GM12873 (cell line): ENCODE data around the gene COBL.

ENCODE experiments used
- TF ChIP-seq, protein P1 (sequence below): IDR thresholded peaks from 2 replicates; pipeline ENCODE4 v1.5.1; 2012; ENCODE audit warnings: low read depth, mild to moderate bottlenecking, moderate library complexity, low read length, control low read depth; ENCODE audit not compliant: insufficient read depth; ENCODE audit errors: missing control alignments

COBL gene

DNA sequence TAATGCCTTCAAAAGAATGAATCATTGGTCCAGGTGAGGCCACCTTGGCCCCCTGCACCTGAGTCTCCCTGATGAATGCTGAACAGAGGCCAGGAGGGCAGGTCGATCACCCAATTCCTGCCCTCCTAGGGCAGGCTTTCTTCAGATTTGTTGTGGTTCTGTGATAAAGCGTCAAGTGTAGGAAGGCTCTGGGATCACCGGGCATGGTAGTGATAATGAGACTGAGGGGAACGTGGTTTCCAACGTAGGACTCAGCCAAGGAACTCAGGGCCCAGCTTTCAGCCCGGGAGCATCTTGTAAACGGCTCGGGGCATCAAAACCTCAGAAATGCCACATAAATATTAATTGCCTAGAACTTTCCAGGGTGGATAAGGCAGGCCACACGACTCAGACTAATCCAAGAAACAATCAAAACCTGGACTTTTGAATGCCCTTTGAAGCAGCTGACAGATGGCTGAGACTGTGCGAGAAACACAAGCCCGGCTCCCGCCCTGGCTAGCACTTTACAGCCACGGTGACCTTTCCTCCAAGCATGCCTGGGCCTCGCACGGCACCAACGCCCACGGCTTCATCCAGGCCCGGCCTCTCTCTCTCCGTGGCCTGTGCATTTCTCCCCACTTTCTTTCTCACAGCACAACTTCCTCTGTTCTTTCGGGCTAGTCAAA, 294.6 kb downstream of the COBL start:
- TF ChIP-seq, protein P1, sequence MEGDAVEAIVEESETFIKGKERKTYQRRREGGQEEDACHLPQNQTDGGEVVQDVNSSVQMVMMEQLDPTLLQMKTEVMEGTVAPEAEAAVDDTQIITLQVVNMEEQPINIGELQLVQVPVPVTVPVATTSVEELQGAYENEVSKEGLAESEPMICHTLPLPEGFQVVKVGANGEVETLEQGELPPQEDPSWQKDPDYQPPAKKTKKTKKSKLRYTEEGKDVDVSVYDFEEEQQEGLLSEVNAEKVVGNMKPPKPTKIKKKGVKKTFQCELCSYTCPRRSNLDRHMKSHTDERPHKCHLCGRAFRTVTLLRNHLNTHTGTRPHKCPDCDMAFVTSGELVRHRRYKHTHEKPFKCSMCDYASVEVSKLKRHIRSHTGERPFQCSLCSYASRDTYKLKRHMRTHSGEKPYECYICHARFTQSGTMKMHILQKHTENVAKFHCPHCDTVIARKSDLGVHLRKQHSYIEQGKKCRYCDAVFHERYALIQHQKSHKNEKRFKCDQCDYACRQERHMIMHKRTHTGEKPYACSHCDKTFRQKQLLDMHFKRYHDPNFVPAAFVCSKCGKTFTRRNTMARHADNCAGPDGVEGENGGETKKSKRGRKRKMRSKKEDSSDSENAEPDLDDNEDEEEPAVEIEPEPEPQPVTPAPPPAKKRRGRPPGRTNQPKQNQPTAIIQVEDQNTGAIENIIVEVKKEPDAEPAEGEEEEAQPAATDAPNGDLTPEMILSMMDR, result no peak

DNA sequence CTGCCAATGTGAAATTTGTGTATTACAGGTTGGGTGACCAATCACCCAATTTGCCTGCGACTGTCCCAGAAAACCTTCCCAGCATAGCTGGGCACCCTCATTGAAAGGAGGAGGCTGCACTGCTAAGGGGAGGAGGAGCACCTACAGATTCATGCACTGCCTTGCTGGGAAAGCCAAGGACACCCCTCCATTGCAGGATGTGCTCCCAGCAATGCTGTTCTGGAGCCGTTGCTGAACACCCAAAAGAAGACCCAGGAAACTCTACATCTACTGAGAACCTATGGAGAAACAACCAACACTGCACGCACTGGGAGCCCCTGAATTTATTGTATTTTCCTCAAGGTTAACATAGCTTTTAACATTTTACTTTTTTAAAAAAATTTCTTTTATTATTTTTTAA, 295.7 kb downstream of the COBL start:
- TF ChIP-seq, protein P1, result no peak

DNA sequence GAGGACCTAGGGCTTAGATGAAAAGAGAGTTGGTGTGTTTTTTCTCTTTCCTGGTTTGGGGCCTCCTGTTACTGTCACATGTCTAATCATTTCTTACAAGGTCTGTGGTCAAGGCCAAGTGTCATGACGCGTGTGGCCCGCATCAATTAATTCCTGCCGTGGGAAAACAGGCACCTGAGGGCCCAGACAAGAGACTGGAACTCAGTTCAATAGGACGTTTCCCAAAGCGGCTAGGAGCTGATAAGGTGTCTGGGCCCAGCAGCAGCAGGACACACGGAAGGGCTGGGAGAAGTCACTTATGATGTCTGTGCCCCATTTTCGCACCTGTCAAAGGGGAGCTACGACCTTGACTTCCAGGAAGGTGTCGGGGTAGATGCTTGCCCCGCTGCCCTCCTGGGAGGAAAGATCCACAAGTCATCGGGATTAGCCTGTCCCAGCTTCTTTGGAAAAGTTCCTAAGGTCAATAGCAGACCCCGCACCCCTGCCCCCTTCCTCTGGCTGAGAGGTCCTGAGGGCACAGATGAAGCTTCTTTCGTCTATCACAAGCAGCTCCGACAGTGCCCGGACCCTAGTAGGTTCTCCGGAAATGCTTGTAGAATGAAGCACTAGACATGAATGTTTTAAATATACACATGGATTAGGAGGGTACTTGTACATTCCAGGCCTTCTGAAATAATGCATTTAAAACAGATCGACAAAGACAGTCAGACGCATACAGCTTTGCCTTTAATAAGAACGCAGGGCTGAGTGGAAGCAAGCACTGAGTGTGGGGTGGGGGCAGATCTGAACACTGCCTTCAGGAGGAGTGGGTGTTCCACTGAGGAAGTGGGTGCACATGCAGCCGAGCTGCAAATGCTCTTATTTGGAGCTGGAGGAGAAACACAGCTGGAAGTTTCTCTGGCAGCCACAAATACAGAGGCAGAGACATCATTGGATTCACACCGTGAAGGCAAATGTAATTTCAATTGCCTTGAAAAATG, 296.4 kb downstream of the COBL start:
- TF ChIP-seq, protein P1, result no peak

DNA sequence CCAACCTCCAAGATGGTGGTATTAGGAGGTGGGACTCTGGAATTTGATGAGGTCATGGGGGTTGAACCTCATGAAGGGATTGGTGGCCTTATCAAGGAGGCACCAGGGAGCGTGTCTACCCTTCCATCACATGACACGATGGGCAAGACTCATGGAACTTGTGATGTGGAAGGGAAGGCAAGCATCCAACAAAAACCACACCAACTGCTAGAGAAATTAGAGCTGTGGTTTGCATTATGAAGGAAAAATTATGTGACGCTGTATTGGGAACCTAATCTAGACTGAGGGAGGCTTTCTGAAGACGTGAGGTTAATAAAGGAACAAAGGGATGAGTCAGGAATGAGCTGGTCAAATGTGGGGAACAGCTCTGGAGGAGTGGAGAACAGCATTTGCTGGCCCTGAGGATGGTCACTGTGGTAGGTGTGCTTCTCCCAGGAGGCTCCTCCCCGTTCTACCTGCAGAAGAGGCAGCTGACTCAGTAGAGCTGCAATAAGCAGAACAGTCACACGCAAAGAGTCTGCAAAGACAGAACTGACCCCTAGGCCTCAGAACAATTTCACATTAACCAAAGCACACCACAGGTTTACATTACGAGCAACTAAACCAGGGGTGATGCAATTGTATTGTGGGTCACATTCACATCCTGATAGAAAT, 297.3 kb downstream of the COBL start:
- TF ChIP-seq, protein P1, result no peak

DNA sequence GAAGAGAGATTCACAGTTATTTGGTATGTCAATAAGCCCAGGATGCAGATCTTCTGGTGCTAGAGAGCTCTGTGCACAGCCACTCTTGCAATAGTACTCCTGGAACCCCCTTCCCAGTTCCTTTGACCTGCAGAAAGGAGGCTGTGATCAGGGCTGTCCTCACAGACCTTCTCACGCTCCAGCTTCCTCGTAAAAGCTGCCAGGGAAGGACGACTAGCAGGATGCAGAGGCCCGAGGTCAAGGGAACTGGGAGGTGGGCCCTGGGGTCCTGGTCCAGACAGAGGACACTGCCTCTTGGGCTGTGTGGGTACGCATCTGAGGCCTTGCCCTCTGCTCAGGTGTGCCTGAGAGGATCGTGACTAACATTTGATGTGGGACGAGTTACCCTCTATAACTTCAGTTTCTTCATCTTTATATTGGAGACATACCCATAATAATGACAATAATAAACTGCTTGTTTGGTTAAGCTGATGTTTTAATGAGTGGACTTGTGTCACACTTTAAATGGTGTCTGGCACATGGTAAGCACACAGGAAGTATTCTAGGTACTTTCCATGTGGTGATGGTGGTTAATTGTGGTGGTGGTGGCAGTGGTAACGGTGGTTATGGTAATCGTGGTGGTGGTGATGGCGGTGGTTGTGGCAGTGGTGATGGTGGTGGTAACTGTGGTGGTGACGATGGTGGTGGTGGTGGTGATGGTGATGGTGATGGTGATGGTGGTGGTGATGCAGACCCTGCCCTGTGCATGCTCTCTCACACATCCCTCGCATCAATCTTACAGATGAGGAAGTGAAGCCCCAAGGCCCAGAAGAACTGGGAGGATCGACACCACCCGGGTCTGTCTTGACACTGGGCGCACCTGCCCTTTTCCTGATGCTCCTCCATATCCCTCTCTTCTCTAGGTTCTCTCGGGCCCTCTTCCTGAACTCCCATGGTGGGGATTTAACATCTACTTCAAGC, 298.8 kb downstream of the COBL start:
- TF ChIP-seq, protein P1, result no peak

DNA sequence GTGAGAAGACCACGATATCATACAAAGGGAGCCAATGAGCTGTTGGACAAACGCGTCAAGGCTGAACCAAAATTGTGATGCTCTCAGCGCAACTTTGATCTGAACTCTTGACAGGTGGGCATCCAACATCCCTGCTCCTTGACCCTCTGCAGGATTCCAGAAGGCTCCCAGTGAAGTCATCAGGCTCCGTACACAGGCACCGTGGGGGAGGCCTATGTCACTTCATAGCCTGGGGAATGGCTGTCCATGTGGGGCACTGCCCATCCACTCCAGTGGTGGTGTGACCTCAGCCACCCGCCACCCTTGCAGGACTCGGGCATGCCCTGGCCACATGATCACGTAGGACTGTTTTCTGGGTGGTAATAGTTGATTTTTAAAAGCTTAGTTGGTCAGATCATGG, 300.1 kb downstream of the COBL start:
- TF ChIP-seq, protein P1, result no peak
